HepG2 (cell line): ENCODE data around the gene MYH7.

Experiments used
- ARNT ChIP-seq: fragments of 450-650 bp; IDR thresholded peaks from 2 replicates; pipeline ENCODE4 v1.6.1; 2017
- CTCF ChIP-seq: sonication (generic); formaldehyde crosslinking; IDR thresholded peaks from 2 replicates; pipeline ENCODE4 v1.5.0; 2020; ENCODE audit warnings: mild to moderate bottlenecking, missing genetic modification reagents, moderate library complexity
- ERF ChIP-seq: IDR thresholded peaks from 2 replicates; pipeline ENCODE4 v1.6.1; 2018; ENCODE audit warnings: missing biosample characterization, missing genetic modification reagents
- FOXA3 ChIP-seq: IDR thresholded peaks from 2 replicates; pipeline ENCODE4 v1.6.1; 2016; ENCODE audit warnings: missing genetic modification reagents, missing compliant biosample characterization
- GABPB1 ChIP-seq: IDR thresholded peaks from 2 replicates; pipeline ENCODE4 v1.6.1; 2016; ENCODE audit warnings: mild to moderate bottlenecking, missing genetic modification reagents, moderate library complexity, missing compliant biosample characterization
- HOXD1 ChIP-seq: sonication (generic); formaldehyde crosslinking; IDR thresholded peaks from 2 replicates; pipeline ENCODE4 v1.5.0; 2020; ENCODE audit warnings: missing genetic modification reagents
- KMT2A ChIP-seq: sonication (generic); formaldehyde crosslinking; IDR thresholded peaks from 2 replicates; pipeline ENCODE4 v1.4.0; 2020; ENCODE audit warnings: missing genetic modification reagents
- NR2F1 ChIP-seq, 2 experiments: fragments of 450-650 bp in 1 of 2; formaldehyde crosslinking in 1 of 2; IDR thresholded peaks; 2 replicates each; pipeline versions ENCODE4 v1.5.0 to v1.6.1; 2016 to 2020; ENCODE audit warnings: mild to moderate bottlenecking in 1 of 2, missing compliant biosample characterization in 1 of 2, missing genetic modification reagents in 1 of 2, moderate library complexity in 1 of 2
- POLR2AphosphoS5 ChIP-seq: IDR thresholded peaks from 2 replicates; pipeline ENCODE4 v1.6.1; 2012; ENCODE audit warnings: low read depth, low read length
- ZBTB1 ChIP-seq: sonication (generic); formaldehyde crosslinking; IDR thresholded peaks from 2 replicates; pipeline ENCODE4 v1.4.0; 2020; ENCODE audit warnings: missing genetic modification reagents, borderline replicate concordance
- ZNF274 ChIP-seq: sonication (generic); formaldehyde crosslinking; IDR thresholded peaks from 2 replicates; pipeline ENCODE4 v1.5.1; 2020; ENCODE audit warnings: mild to moderate bottlenecking, missing genetic modification reagents
- TF ChIP-seq, protein P1 (sequence below): sonication (generic); formaldehyde crosslinking; IDR thresholded peaks from 2 replicates; pipeline ENCODE4 v1.4.0; 2020; ENCODE audit warnings: missing genetic modification reagents

DNA sequence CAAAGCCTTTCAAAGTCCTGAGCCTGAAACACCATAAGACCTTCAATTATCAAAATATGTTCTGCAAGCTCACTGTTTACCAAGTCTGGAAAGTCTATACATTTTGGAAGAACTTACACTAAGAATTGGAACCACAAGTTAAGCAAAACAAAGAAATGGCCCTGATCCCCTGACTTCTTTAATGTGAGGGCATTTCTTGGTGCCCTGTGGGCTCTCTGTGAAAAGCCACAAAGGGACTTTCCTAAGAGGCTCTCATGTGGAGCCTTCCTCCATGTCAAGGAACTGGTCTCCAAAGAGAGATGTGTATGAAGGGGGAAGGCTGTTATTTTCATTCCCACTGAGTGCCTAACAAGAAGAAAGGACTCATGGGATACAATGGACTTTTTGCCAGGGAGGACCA lies 13.9 kb downstream of the MYH7 start:
- TF ChIP-seq HOXD1 (CRISPR knock-in tag), result no peak
- no peak for TF ChIP-seq ZBTB1 (CRISPR knock-in tag)
- TF ChIP-seq POLR2AphosphoS5, result no peak
- TF ChIP-seq CTCF (CRISPR knock-in tag), result no peak
- no peak for TF ChIP-seq NR2F1 (CRISPR knock-in tag; IDR thresholded peaks at IDR 0.05)
- no peak for TF ChIP-seq KMT2A (CRISPR knock-in tag)
- TF ChIP-seq, protein P1, sequence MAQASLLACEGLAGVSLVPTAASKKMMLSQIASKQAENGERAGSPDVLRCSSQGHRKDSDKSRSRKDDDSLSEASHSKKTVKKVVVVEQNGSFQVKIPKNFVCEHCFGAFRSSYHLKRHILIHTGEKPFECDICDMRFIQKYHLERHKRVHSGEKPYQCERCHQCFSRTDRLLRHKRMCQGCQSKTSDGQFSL (CRISPR knock-in tag), result no peak
- TF ChIP-seq GABPB1, result no peak
- TF ChIP-seq ARNT, result no peak
- no peak for TF ChIP-seq FOXA3
- no peak for TF ChIP-seq ZNF274 (CRISPR knock-in tag)
- TF ChIP-seq ERF (CRISPR knock-in tag), result no peak
